GM12801 (cell line): ENCODE measurements around the gene DAP.

Source experiments
- CTCF ChIP-seq: IDR thresholded peaks from one replicate; pipeline ENCODE4 v1.5.1; 2011; ENCODE audit warnings: control low read depth; ENCODE audit not compliant: insufficient read length; ENCODE audit errors: extremely low read depth

Gene DAP

GRCh38 chr5:10759111-10759510 is 1.9 kb downstream of the DAP start:
- TF ChIP-seq CTCF = no peak

- no peak for TF ChIP-seq CTCF
These were observed 3.0 kb downstream of the DAP start for GRCh38 chr5:10757922-10758555.

- TF ChIP-seq CTCF = no peak
These were observed 4.0 kb downstream of the DAP start for GRCh38 chr5:10757043-10757442.

GRCh38 chr5:10756549-10756948 is 4.5 kb downstream of the DAP start:
- no peak for TF ChIP-seq CTCF

- no peak for TF ChIP-seq CTCF
These were observed 7.9 kb downstream of the DAP start for GRCh38 chr5:10753178-10753577.

GRCh38 chr5:10752451-10752850 is 8.6 kb downstream of the DAP start:
- no peak for TF ChIP-seq CTCF

- no peak for TF ChIP-seq CTCF
These were observed 10.1 kb downstream of the DAP start for GRCh38 chr5:10750909-10751308.
